K562 (cell line): ENCODE data around the gene FAM83G. TPM values are rescaled to one million over a fixed set of nuclear protein-coding genes. Genes with fewer than 3 reads are reported as not detected.

ENCODE experiments used
- ATAC-seq: fragments of 200-7000 bp; cut with Tn5 transposase; 3 replicates; pipeline ENCODE4 v1.9.1; 2020; ENCODE audit warnings: moderate library complexity
- BruUV-seq: library from RNA; stranded (reverse); fragments of 400-500 nt; replicated peaks from 2 replicates; lab custom pipeline; 2021; lab: Mats Ljungman, UMichigan
- CTCF ChIA-PET: fragments of 300-600 bp; formaldehyde crosslinking; extraction: SDS; loops from one replicate; lab custom pipeline; 2021; ENCODE audit warnings: low intra/inter-chr PET ratio; lab: Yijun Ruan, JAX
- POLR2A ChIA-PET: fragments of 300-600, 350-650 bp; sonication (Branson Sonifier 250); formaldehyde crosslinking; extraction: SDS; loops from one replicate; lab custom pipeline; 2021; ENCODE audit warnings: antibody characterized with exemption, inconsistent platforms; lab: Yijun Ruan, JAX
- DNase-seq, 4 experiments: peaks; one replicate each; pipeline versions ENCODE4 v3.0.0 to v3.0.0-alpha.2; 2011 to 2018; ENCODE audit warnings: low spot score in 3 of 4, mixed read lengths in 3 of 4; ENCODE audit errors: extremely low read depth in 1 of 4
- FAIRE-seq: peaks from 2 replicates; lab custom pipeline; 2011; peaks lifted over from hg19 to GRCh38; lab: Jason Lieb, UNC
- H2AFZ ChIP-seq: 2 replicates; pipeline ENCODE4 v1.6.0; 2011; ENCODE audit warnings: low read depth, low read length, control low read depth, inconsistent platforms
- H3K27ac ChIP-seq: fragments of 200-600 bp; 3 replicates; pipeline ENCODE4 v1.8.0; 2011; ENCODE audit warnings: low read depth, mild to moderate bottlenecking, control low read depth, inconsistent platforms, low read length, moderate library complexity, mixed read lengths; ENCODE audit errors: extremely low read depth
- H3K27me3 ChIP-seq, 2 experiments: fragments of 300-600 bp in 1 of 2; 2 replicates in 1 of 2; 3 replicates in 1 of 2; pipeline versions ENCODE4 v1.6.0 to v1.8.0; 2011; ENCODE audit warnings: inconsistent platforms in 2 of 2, low read length in 2 of 2, mild to moderate bottlenecking in 1 of 2, mixed read lengths in 1 of 2, moderate library complexity in 1 of 2; ENCODE audit not compliant: control insufficient read depth in 2 of 2, insufficient read depth in 2 of 2
- H3K36me3 ChIP-seq: fragments of 300-600 bp; 3 replicates; pipeline ENCODE4 v1.8.0; 2011; ENCODE audit warnings: mild to moderate bottlenecking, low read length, inconsistent platforms; ENCODE audit not compliant: control insufficient read depth, insufficient read depth
- H3K4me1 ChIP-seq, 2 experiments: fragments of 200-600 bp in 1 of 2; replicated peaks in 1 of 2; 2 replicates in 1 of 2; 3 replicates in 1 of 2; pipeline versions ENCODE4 v1.5.1 to v1.8.0; 2011; ENCODE audit warnings: inconsistent platforms in 2 of 2, low read length in 2 of 2, mild to moderate bottlenecking in 1 of 2, mixed read lengths in 1 of 2, moderate library complexity in 1 of 2; ENCODE audit not compliant: control insufficient read depth in 2 of 2, insufficient read depth in 2 of 2
- H3K4me2 ChIP-seq: 2 replicates; pipeline ENCODE4 v1.6.1; 2011; ENCODE audit warnings: low read length, control low read depth, inconsistent platforms, mixed read lengths; ENCODE audit not compliant: insufficient read depth
- H3K4me3 ChIP-seq: fragments of 200-600 bp; sonication (generic), shearing (Covaris generic); 2 replicates; pipeline ENCODE4 v1.5.1; 2016; ENCODE audit warnings: control low read depth, inconsistent platforms
- H3K79me2 ChIP-seq: fragments of 200-600 bp; 3 replicates; pipeline ENCODE4 v1.8.0; 2011; ENCODE audit warnings: low read length, inconsistent platforms; ENCODE audit not compliant: control insufficient read depth, insufficient read depth
- H3K9ac ChIP-seq, 2 experiments: 2 replicates each; pipeline versions ENCODE4 v1.6.0 to v1.6.1; 2011; ENCODE audit warnings: low read depth in 2 of 2, low read length in 2 of 2, control low read depth in 1 of 2, inconsistent platforms in 1 of 2, mild to moderate bottlenecking in 1 of 2, mixed read lengths in 1 of 2; ENCODE audit not compliant: insufficient read depth in 1 of 2
- H3K9me1 ChIP-seq: one replicate; pipeline ENCODE4 v1.6.0; 2011; ENCODE audit warnings: inconsistent platforms, mild to moderate bottlenecking, low read length, moderate library complexity; ENCODE audit not compliant: control insufficient read depth, insufficient read depth
- H3K9me3 ChIP-seq: replicated peaks from 2 replicates; pipeline ENCODE4 v1.5.1; 2011; ENCODE audit warnings: low read depth, low read length, inconsistent platforms; ENCODE audit not compliant: control insufficient read depth, insufficient read depth
- H4K20me1 ChIP-seq: replicated peaks from 2 replicates; pipeline ENCODE4 v1.6.1; 2011; ENCODE audit warnings: low read length, inconsistent platforms, mixed read lengths; ENCODE audit not compliant: control insufficient read depth, insufficient read depth
- CBX2 ChIP-seq: fragments of 200-600 bp; sonication (generic); IDR thresholded peaks from one replicate; pipeline ENCODE4 v1.6.1; 2012; ENCODE audit warnings: mild to moderate bottlenecking, low read length, inconsistent platforms; ENCODE audit not compliant: insufficient read depth, poor library complexity, severe bottlenecking
- FOXA1 ChIP-seq: fragments of 450-650 bp; IDR thresholded peaks from 2 replicates; pipeline ENCODE4 v1.6.1; 2016; ENCODE audit warnings: mild to moderate bottlenecking, borderline replicate concordance
- KAT7 ChIP-seq: sonication (generic); formaldehyde crosslinking; IDR thresholded peaks from 2 replicates; pipeline ENCODE4 v1.8.0; 2022; ENCODE audit warnings: missing genetic modification reagents, mild to moderate bottlenecking, borderline replicate concordance
- STAT5A ChIP-seq: IDR thresholded peaks from 2 replicates; pipeline ENCODE4 v1.6.1; 2012; ENCODE audit warnings: low read length, inconsistent platforms, borderline replicate concordance
- ZBTB11 ChIP-seq, 3 experiments: fragments of 200-800 bp in 1 of 3; fragments of 250-450 bp in 1 of 3; fragments of 450-650 bp in 1 of 3; sonication (Bioruptor Pico) in 1 of 3; sonication (Bioruptor generic) in 1 of 3; formaldehyde crosslinking in 1 of 3; IDR thresholded peaks; 2 replicates each; pipeline versions ENCODE4 v1.6.1 to v1.8.0; 2016 to 2022; ENCODE audit warnings: mild to moderate bottlenecking in 2 of 3, missing genetic modification characterization in 2 of 3, missing compliant biosample characterization in 1 of 3, moderate library complexity in 1 of 3
- ZNF655 ChIP-seq: fragments of 250-450 bp; sonication (Bioruptor Pico); IDR thresholded peaks from 2 replicates; pipeline ENCODE4 v1.5.0; 2021
- WGBS: fragments of 100-300 bp; shearing (Covaris generic); methylation state at CpG from one replicate; pipeline ENCODE4 v1.1.6; 2016; ENCODE audit warnings: low coverage, mixed read lengths; ENCODE audit not compliant: insufficient coverage; ENCODE audit errors: missing lambda C conversion rate; 5-methylcytosine and 5-hydroxymethylcytosine counted together
- in situ Hi-C: fragments of 300-500 bp; cut with MboI; formaldehyde crosslinking; loops from 4 replicates; pipeline ENCODE4 v1.15.0; 2018; ENCODE audit warnings: inconsistent platforms, mixed read lengths
- intact Hi-C: fragments of 100-400 bp; cut with micrococcal nuclease; formaldehyde crosslinking; loops from 2 replicates; pipeline ENCODE4 v1.14.2; 2022
- polyA plus RNA-seq, 8 experiments: library from polyadenylated mRNA; depleted of rRNA in 4 of 8; stranded (reverse) in 5 of 8; unstranded in 3 of 8; fragments of >200 nt; fragmentation: Nextera tagmentation in 2 of 8; fragmentation: Illumina TruSeq in 1 of 8; extraction: Ambion mirVana in 2 of 8; extraction: Trizol in 1 of 8; gene quantifications; 2 replicates each; pipeline versions ENCODE4 v1.2.1 to v1.2.3, GENCODE V29; 2011 to 2014; ENCODE audit warnings: inconsistent platforms in 1 of 8, missing spikeins in 1 of 8
- total RNA-seq, 7 experiments: library from RNA; depleted of rRNA in 6 of 7; stranded (reverse); fragments of >200 nt in 6 of 7; fragmentation: Illumina TruSeq in 2 of 7; extraction: Trizol in 2 of 7; gene quantifications; 2 replicates each; pipeline versions ENCODE4 v1.2.1 to v1.2.3, GENCODE V29; 2011 to 2021; ENCODE audit warnings: low replicate concordance in 1 of 7

Gene FAM83G
- total and polyA plus RNA-seq, 9 of the 15 experiments (the other 6 are each of a cell fraction or from before 2014, with no cell fraction given): 0.04 to 10.3 (median 4.5) TPM; not detected in 1

GRCh38 chr17:19012171-19013080 is 7.9 kb upstream of the FAM83G start:
- ChIA-PET CTCF (no interaction called here), POLR2A (interaction anchor here (1.4 kb wide), 1 partner anchor 12 kb away, joined by 3 read pairs; no protein-coding TSS in a partner anchor)
- FAIRE-seq (no peak), DNase-seq (no peak), ATAC-seq (no peak)
- no peak for TF ChIP-seq ZBTB11 (CRISPR knock-in tag; IDR thresholded peaks at IDR 0.05)
- no peak for TF ChIP-seq ZNF655 (CRISPR knock-in tag)
- TF ChIP-seq FOXA1: no peak
- no peak for TF ChIP-seq STAT5A
- TF ChIP-seq KAT7 (CRISPR knock-in tag): no peak
- TF ChIP-seq CBX2: no peak
- no peak overlapping the region for H2AFZ ChIP-seq
- in situ Hi-C loops (no loop called here), intact Hi-C loops (no loop called here)
- H3K79me2 ChIP-seq: no peaks in the 10 kb centered on the region
- no TSS peak for BruUV-seq
- no peaks in the 10 kb centered on the region for H3K36me3 ChIP-seq
- WGBS: 50% methylated on average over 20 of the region's 22 CpGs
- H4K20me1 ChIP-seq: no peaks in the 10 kb centered on the region
- no peak overlapping the region for H3K4me3 ChIP-seq
- no peaks in the 10 kb centered on the region for H3K9me3 ChIP-seq
- peaks cover 0 to 18% of the 10 kb centered on the region in 2 experiments; a peak in 3 of 5 replicates for H3K4me1 ChIP-seq
- H3K27me3 ChIP-seq: no peaks in the 10 kb centered on the region
- no peak overlapping the region for H3K27ac ChIP-seq
- no peak overlapping the region for H3K4me2 ChIP-seq
- 0 out of 4 replicates have a peak overlapping the region, but pooled peaks of 1 of the 2 experiments have one; percentile 35 for H3K9ac ChIP-seq
- H3K9me1 ChIP-seq: no peaks in the 10 kb centered on the region
